HEK293 (cell line): ENCODE measurements around the gene ATP13A3.

Source experiments
- OVOL3 ChIP-seq: fragments of 450-650 bp; formaldehyde crosslinking; IDR thresholded peaks from 2 replicates; pipeline ENCODE4 v1.5.1; 2016; ENCODE audit warnings: missing biosample characterization, missing genetic modification characterization
- SP2 ChIP-seq: fragments of 450-650 bp; formaldehyde crosslinking; IDR thresholded peaks from 2 replicates; pipeline ENCODE4 v1.5.1; 2016; ENCODE audit warnings: missing biosample characterization, missing genetic modification characterization
- TCF7L2 ChIP-seq: IDR thresholded peaks from 2 replicates; pipeline ENCODE4 v1.6.1; 2011; ENCODE audit warnings: low read depth, mild to moderate bottlenecking, inconsistent platforms, low read length, moderate library complexity, borderline replicate concordance
- ZNF2 ChIP-seq: fragments of 450-650 bp; formaldehyde crosslinking; IDR thresholded peaks from 2 replicates; pipeline ENCODE4 v1.5.1; 2016; ENCODE audit warnings: missing biosample characterization, missing genetic modification characterization
- ZNF324 ChIP-seq: fragments of 450-650 bp; formaldehyde crosslinking; IDR thresholded peaks from 2 replicates; pipeline ENCODE4 v1.5.1; 2016; ENCODE audit warnings: missing biosample characterization, missing genetic modification characterization
- ZNF341 ChIP-seq: fragments of 450-650 bp; formaldehyde crosslinking; IDR thresholded peaks from 2 replicates; pipeline ENCODE4; 2016; ENCODE audit warnings: low read depth, missing biosample characterization, missing genetic modification characterization
- ZNF558 ChIP-seq: fragments of 450-650 bp; formaldehyde crosslinking; IDR thresholded peaks from 2 replicates; pipeline ENCODE4 v1.5.1; 2016; ENCODE audit warnings: missing biosample characterization, missing genetic modification characterization
- TF ChIP-seq, protein P1 (sequence below): fragments of 450-650 bp; formaldehyde crosslinking; IDR thresholded peaks from 2 replicates; pipeline ENCODE4 v1.5.1; 2016; ENCODE audit warnings: missing biosample characterization, missing genetic modification characterization
- TF ChIP-seq, protein P2 (sequence below): fragments of 450-650 bp; formaldehyde crosslinking; IDR thresholded peaks from 2 replicates; pipeline ENCODE4 v1.5.1; 2016; ENCODE audit warnings: missing biosample characterization, missing genetic modification characterization

- TF ChIP-seq, protein P1, sequence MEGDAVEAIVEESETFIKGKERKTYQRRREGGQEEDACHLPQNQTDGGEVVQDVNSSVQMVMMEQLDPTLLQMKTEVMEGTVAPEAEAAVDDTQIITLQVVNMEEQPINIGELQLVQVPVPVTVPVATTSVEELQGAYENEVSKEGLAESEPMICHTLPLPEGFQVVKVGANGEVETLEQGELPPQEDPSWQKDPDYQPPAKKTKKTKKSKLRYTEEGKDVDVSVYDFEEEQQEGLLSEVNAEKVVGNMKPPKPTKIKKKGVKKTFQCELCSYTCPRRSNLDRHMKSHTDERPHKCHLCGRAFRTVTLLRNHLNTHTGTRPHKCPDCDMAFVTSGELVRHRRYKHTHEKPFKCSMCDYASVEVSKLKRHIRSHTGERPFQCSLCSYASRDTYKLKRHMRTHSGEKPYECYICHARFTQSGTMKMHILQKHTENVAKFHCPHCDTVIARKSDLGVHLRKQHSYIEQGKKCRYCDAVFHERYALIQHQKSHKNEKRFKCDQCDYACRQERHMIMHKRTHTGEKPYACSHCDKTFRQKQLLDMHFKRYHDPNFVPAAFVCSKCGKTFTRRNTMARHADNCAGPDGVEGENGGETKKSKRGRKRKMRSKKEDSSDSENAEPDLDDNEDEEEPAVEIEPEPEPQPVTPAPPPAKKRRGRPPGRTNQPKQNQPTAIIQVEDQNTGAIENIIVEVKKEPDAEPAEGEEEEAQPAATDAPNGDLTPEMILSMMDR (tag by site-specific recombination) = no peak
- TF ChIP-seq OVOL3 (no peak), ZNF558 (tag by site-specific recombination) (no peak), SP2 (tag by site-specific recombination) (no peak), TCF7L2 (no peak), ZNF341 (no peak), ZNF2 (tag by site-specific recombination) (no peak), ZNF324 (no peak)
- TF ChIP-seq, protein P2, sequence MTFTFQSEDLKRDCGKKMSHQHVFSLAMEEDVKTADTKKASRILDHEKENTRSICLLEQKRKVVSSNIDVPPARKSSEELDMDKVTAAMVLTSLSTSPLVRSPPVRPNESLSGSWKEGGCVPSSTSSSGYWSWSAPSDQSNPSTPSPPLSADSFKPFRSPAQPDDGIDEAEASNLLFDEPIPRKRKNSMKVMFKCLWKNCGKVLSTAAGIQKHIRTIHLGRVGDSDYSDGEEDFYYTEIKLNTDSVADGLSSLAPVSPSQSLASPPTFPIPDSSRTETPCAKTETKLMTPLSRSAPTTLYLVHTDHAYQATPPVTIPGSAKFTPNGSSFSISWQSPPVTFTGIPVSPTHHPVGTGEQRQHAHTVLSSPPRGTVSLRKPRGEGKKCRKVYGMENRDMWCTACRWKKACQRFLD (tag by site-specific recombination) = no peak
These were observed 5.1 kb downstream of the ATP13A3 start for GRCh38 chr3:194481525-194482195.
